Measurements from ENCODE around the gene FOXP1. TPM values are rescaled to one million over a fixed set of nuclear protein-coding genes. Genes with fewer than 3 reads are reported as not detected.

Gene FOXP1
- total RNA-seq, 4 donors from 2014 or later, result 54.2 to 152 (median 129) TPM

- intact Hi-C loops (cut with DNase I; ENCODE audit: low total_unique reads), result no loop called here
- Histone ChIP-seq H3K27ac (peak overlapping the region; percentile 94 to 98), H3K4me3 (peak overlapping the region in 1 of 2 donors; percentile 7), H3K9me3 (no peaks in the 10 kb centered on the region), H3K27me3 (no peaks in the 10 kb centered on the region), H3K36me3 (no peaks in the 10 kb centered on the region), H3K4me1 (peaks cover 0 to 10% of the 10 kb centered on the region in 2 donors)
- TF ChIP-seq, protein P1, sequence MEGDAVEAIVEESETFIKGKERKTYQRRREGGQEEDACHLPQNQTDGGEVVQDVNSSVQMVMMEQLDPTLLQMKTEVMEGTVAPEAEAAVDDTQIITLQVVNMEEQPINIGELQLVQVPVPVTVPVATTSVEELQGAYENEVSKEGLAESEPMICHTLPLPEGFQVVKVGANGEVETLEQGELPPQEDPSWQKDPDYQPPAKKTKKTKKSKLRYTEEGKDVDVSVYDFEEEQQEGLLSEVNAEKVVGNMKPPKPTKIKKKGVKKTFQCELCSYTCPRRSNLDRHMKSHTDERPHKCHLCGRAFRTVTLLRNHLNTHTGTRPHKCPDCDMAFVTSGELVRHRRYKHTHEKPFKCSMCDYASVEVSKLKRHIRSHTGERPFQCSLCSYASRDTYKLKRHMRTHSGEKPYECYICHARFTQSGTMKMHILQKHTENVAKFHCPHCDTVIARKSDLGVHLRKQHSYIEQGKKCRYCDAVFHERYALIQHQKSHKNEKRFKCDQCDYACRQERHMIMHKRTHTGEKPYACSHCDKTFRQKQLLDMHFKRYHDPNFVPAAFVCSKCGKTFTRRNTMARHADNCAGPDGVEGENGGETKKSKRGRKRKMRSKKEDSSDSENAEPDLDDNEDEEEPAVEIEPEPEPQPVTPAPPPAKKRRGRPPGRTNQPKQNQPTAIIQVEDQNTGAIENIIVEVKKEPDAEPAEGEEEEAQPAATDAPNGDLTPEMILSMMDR (IDR thresholded peaks at IDR 0.05), result no peak
- TF ChIP-seq POLR2A (IDR thresholded peaks at IDR 0.05), result peak in 1 of 2 donors; percentile 10
- DNase-seq, result peak in 1 of 2 donors; percentile 37
Observed at GRCh38 chr3:71066356-71066755, 517.2 kb downstream of the FOXP1 start.

DNA sequence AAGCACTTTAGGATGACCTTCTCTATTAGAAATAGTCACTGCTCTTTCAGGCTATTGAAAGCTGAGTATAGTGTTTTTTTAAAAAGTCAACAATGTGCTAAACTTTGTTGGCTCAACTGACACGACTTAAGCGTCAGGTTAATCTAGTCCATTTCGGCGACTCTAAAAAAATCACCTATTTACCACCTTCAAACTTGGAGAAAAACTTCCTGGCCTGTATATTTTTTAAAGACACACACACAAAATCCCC lies 517.8 kb downstream of the FOXP1 start:
- intact Hi-C loops (cut with DNase I; ENCODE audit: low total_unique reads), result no loop called here
- H3K9me3 ChIP-seq, result no peaks in the 10 kb centered on the region
- peak overlapping the region; percentile 94 to 98 for H3K27ac ChIP-seq
- H3K27me3 ChIP-seq, result no peaks in the 10 kb centered on the region
- H3K36me3 ChIP-seq, result no peaks in the 10 kb centered on the region
- H3K4me1 ChIP-seq, result peaks cover 0 to 15% of the 10 kb centered on the region in 2 donors
- TF ChIP-seq, protein P1 (IDR thresholded peaks at IDR 0.05), result no peak
- TF ChIP-seq POLR2A (IDR thresholded peaks at IDR 0.05), result no peak
- H3K4me3 ChIP-seq, result peak overlapping the region in 1 of 2 donors; percentile 68
- no peak for DNase-seq

DNA sequence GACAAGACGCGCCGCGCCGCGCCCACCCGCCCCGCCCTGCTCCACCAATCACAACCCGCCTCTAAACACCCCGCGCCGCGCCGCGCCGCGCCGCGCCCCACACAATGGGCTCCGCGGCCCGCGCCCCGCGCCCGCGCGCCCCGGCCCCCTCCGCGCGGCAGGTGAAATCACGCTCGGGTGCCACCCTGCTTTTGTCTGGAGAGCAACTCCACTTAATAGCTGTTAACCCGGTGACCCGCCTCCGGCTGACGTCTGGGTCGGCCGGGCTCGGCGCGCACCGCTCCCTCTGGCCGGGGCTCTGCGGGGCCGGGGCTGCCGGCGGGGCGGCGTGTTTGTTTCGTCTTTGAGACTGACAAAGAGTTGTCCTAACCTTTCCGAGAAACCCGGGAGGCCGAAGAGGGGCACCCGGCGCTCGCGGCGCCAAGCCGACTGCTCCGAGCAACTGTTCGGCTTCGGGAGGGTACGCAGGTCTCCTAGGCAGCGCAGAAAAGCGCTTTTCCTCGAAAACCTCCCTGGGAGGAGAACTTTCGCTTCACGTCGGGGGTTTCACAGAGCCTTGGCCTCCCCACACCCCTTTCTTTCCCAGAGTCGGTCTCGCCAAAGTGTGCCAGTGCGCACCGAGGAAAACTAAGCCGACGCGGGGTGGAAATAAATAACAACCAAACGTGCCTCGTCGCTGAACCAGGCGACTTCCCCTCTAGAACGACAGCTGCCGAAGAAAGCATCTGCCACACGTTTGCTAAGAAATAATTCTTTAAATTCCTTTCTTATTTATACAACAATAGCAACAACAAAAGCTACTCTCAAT lies 518.4 kb downstream of the FOXP1 start:
- H3K27ac ChIP-seq, result peak overlapping the region; percentile 94 to 98
- TF ChIP-seq POLR2A (IDR thresholded peaks at IDR 0.05), result peak in 1 of 2 donors; percentile 4
- TF ChIP-seq, protein P1 (IDR thresholded peaks at IDR 0.05), result no peak
- peak overlapping the region; percentile 54 to 68 for H3K4me3 ChIP-seq
- DNase-seq, result peak; percentile 58 to 61
- no peaks in the 10 kb centered on the region for H3K9me3 ChIP-seq
- intact Hi-C loops (cut with DNase I; ENCODE audit: low total_unique reads), result no loop called here
- no peaks in the 10 kb centered on the region for H3K27me3 ChIP-seq
- no peaks in the 10 kb centered on the region for H3K36me3 ChIP-seq
- H3K4me1 ChIP-seq, result peaks cover 0 to 17% of the 10 kb centered on the region in 2 donors

DNA sequence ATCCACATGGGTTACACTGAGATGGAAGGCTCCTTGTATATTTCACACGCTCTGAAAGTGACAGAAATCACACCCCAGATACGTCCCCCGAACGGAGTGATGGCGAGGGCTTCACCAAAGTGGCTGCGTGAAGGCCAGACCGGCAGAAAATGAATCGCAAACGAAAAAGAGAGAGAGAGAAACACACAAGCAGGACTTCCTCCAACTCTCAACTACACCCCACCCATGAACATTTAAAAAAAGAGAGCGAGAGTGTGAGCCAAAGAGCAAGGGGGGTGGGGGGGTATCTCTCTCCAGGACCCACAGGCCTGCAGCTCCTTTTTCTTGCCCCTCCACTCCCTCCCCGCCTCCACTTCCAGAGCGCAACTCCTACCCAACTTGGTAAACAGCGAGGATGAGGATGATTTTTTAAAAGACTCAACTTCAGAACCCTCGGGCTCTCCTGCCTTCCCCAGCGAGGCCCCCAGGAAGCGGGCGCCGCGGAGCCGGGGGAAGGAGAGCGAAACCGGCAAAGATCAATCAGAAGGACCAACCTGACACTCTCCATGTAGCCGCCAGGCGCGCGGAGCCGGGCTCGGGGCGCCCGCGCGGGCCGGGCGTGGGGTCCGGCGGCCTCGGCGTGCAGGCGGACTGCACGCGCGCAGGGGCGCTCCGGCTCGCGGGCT lies 519.1 kb downstream of the FOXP1 start:
- H3K4me1 ChIP-seq, result peaks cover 0 to 17% of the 10 kb centered on the region in 2 donors

More for the DNA sequence above, 519.1 kb downstream of the FOXP1 start:
- Histone ChIP-seq H3K27me3 (no peaks in the 10 kb centered on the region), H3K36me3 (no peaks in the 10 kb centered on the region), H3K4me3 (peak overlapping the region; percentile 68 to 77), H3K27ac (peak overlapping the region; percentile 94 to 98), H3K9me3 (no peaks in the 10 kb centered on the region)
- TF ChIP-seq POLR2A (IDR thresholded peaks at IDR 0.05), result peak; percentile 12 to 39
- TF ChIP-seq, protein P1 (IDR thresholded peaks at IDR 0.05), result peak in 1 of 4 experiments; percentile 29
- intact Hi-C loops (cut with DNase I; ENCODE audit: low total_unique reads), result no loop called here
- DNase-seq, result peak; percentile 44 to 55

All from uterus (tissue), 4 donors.